HG03342 (cell line): ENCODE measurements around the gene DPF3.

ENCODE experiments used
- ATAC-seq: cut with Tn5 transposase; IDR thresholded peaks from one replicate; pipeline ENCODE4 v1.9.1; 2021; ENCODE audit warnings: mild to moderate bottlenecking, moderate library complexity; ENCODE audit not compliant: unreplicated experiment

The DPF3 gene

GRCh38 chr14:72744416-72745120, 149.3 kb downstream of the DPF3 start:
- no peak for ATAC-seq

GRCh38 chr14:72743626-72744025, 150.3 kb downstream of the DPF3 start:
- ATAC-seq = no peak

DNA sequence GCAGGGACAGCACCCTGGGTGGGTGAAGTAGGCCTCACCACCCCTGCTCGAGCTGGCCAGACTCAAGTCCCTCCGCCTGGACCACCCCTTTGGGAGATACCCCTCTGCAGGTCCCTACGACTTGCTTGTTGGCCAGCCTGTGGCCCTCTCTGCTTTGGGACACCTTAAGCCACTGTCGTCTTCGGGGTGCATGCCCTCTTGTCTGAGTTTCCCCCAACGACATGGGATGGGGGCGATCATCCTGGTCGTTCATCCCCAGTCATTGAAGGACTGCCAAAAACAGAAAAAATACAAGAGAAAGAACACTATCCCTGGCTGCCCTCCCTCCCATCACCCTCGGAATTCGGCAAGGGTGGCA, 151.1 kb downstream of the DPF3 start:
- ATAC-seq = no peak

GRCh38 chr14:72742118-72742837, 151.6 kb downstream of the DPF3 start:
- ATAC-seq = no peak

GRCh38 chr14:72741826-72742117, 152.1 kb downstream of the DPF3 start:
- no peak for ATAC-seq

- ATAC-seq = no peak
Observed at GRCh38 chr14:72740966-72741825, 152.7 kb downstream of the DPF3 start.

GRCh38 chr14:72740504-72740961, 153.4 kb downstream of the DPF3 start:
- no peak for ATAC-seq

GRCh38 chr14:72739446-72740405, 154.2 kb downstream of the DPF3 start:
- no peak for ATAC-seq

DNA sequence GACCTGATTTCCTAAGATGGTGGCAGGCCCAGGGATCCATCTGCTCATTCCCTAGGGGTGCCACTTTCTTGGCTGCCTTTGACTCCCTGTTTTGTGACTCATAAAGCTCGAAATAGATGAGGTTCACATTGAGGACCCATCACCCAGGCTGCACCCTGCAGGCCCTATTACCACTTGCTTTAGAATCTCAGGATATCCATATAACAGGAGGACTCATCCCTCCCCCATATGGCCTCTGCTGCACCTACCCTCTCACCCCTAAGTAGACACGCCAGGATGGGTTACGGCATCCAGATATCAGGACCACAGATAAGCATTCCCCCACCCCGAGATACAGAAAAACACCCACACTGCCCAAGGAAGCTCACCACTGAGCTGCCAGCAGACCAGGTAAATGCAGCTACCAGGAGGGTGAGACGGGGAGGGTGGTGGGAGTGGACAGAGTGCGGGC, 155.7 kb downstream of the DPF3 start:
- ATAC-seq = no peak

DNA sequence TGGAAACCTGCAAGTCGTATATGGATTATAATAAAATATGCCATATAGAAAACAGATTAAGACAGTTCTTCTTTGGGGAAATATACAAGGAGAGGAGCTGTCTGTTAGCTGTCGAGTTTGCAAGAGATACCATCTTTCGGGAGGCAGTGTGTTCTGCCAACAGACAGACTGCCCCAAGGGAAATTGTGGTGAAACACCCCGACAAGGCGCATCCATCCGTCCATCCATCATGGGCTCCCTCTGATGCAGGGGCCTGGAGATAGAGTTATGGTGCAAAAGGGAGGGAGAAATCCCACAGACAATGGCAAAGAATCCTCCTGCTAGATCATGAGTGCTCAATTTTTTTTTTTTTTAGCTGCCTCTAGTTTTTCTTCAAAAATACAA, 156.3 kb downstream of the DPF3 start:
- no peak for ATAC-seq

GRCh38 chr14:72736786-72737559, 156.9 kb downstream of the DPF3 start:
- no peak for ATAC-seq

GRCh38 chr14:72736308-72736707, 157.6 kb downstream of the DPF3 start:
- no peak for ATAC-seq

- no peak for ATAC-seq
Observed at GRCh38 chr14:72732022-72732780, 161.7 kb downstream of the DPF3 start.

DNA sequence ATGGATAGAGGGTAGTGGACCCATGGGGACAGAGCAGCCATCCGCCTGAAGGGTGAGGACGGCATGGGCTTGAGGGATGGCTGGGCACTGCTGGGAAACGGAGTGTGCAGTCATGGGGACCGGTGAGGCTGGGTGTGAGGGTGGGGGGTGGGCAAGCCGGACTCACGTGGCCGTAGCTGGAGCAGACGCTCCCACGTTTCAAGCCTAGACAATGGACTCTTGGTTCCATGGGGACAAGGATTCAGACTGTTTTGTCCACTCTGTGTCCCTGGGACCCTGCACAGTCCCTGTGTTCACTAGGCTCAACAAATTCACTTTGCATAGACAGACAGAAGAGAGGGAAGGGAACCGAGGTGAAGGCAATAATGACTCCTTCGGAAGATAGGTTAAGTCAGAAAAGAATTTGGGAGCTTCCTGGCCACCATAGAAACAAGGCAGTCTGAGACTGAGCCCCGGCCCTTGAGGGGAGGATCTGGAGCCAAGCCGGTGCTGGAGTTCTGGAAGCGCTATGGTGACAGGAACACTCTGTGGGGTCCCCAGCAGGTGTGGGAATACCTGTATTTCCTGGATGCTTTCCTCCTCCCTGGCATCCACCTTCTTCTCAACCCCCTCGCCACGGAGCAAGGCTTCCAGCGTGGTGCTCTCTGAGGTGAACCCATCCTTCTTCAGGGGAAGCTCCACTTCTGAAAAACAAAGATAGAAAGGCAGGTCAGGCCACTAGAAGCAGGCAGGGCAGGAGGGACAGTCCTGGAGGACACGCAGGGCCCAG, 162.5 kb downstream of the DPF3 start:
- ATAC-seq = no peak

DNA sequence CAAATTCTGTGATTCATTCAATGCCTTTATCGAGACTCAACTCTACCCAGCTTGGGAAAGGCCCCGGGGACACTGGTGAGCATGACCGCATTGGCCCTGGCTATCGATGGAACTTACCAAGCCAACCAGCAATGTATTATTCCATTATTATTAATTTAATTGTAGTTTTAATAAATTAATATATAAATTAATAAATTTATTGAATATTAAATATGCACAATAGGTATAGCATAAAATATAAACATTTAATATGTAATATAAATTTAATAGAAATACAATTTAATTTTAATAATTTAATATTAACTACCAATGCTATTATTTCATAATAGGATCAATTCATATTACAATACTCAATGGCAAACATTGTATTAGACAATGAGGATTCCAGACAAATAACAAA, 163.4 kb downstream of the DPF3 start:
- no peak for ATAC-seq

GRCh38 chr14:72726444-72726843, 167.5 kb downstream of the DPF3 start:
- no peak for ATAC-seq

DNA sequence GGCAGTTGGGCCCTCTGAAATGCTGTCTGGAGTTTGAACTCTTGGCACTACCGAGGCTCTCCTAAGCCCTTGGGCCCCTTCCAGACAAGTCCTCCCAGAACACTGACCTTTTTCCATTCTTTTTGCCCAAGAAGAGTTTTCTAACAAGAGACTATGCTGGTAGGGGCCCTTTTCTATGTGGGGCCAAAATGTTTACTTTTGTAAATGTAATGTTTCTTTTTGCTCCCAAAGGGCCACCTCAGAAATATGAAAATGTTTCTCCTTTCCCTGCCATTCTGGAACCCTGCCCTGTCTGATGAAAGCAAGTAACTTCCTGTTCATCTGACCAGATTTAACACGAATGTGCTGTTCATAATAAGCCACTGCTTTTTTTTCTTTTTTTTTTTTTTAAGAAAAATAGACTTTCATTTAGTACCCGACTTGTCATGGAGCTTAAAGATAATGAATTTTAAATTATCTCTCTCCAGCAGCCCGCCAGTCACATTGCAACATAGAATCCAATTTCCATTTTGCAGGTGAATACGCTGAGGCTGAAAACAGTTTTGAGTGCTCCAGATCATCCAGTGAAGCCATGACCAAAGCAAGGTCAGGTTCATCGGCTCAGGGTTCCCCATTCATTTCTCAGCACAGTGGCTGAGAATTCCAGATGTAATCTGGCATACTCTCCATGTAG, 169.9 kb downstream of the DPF3 start:
- no peak for ATAC-seq
